Stomach (tissue), 19 donors: ENCODE data around the gene GTF2I. TPM values are rescaled to one million over a fixed set of nuclear protein-coding genes. Genes with fewer than 3 reads are reported as not detected.
A peak's percentile ranks its signal among the peaks of the same experiment; 100 is the strongest.

Experiments
- DNase-seq, 2 donors: peaks; one replicate each; pipeline versions ENCODE4 v3.0.0 to v3.0.0-alpha.2; 2013 to 2019
- H3K27ac ChIP-seq, 5 donors: fragments of 200-600 bp in 4 of 5; sonication (generic) in 4 of 5; one replicate each; pipeline ENCODE4 v1.5.1; 2013 to 2019; ENCODE audit warnings: mild to moderate bottlenecking in 1 of 5, moderate library complexity in 1 of 5
- H3K27me3 ChIP-seq, 3 donors: fragments of 200-600 bp; sonication (generic); one replicate each; pipeline ENCODE4 v1.5.1; 2017 to 2019; ENCODE audit warnings: mixed run types in 1 of 3
- H3K36me3 ChIP-seq, 4 donors: fragments of 200-600 bp; sonication (generic); 1 replicate in 3 of 4; 2 replicates in 1 of 4; pipeline ENCODE4 v1.5.1; 2016 to 2019
- H3K4me1 ChIP-seq, 4 donors: fragments of 200-600 bp; sonication (generic); one replicate each; pipeline ENCODE4 v1.5.1; 2016 to 2019
- H3K4me3 ChIP-seq, 4 donors: fragments of 200-600 bp; sonication (generic) in 3 of 4; one replicate each; pipeline ENCODE4 v1.5.1; 2016 to 2019; ENCODE audit warnings: mild to moderate bottlenecking in 1 of 4
- H3K9me3 ChIP-seq, 4 donors: fragments of 200-600 bp; sonication (generic); one replicate each; pipeline ENCODE4 v1.5.1; 2016 to 2019
- CTCF ChIP-seq, 7 experiments: fragments of 450-650 bp in 4 of 7; fragments of 200-600 bp in 3 of 7; sonication (generic) in 3 of 7; IDR thresholded peaks; one replicate each; pipeline ENCODE4 v1.5.1; 2016 to 2019; ENCODE audit warnings: antibody characterized with exemption in 7 of 7, control low read depth in 2 of 7, mild to moderate bottlenecking in 1 of 7
- EP300 ChIP-seq: sonication (generic); formaldehyde crosslinking; IDR thresholded peaks from one replicate; pipeline ENCODE4 v1.6.1; 2017; ENCODE audit warnings: antibody characterized with exemption
- POLR2A ChIP-seq, 4 donors: fragments of 450-650 bp; IDR thresholded peaks; one replicate each; pipeline ENCODE4 v1.6.1; 2016; ENCODE audit warnings: antibody characterized with exemption in 4 of 4, control low read depth in 2 of 4, mild to moderate bottlenecking in 1 of 4, moderate library complexity in 1 of 4
- POLR2AphosphoS5 ChIP-seq, 3 donors: sonication (generic); formaldehyde crosslinking; IDR thresholded peaks; one replicate each; pipeline ENCODE4 v1.6.1; 2016; ENCODE audit warnings: antibody characterized with exemption in 3 of 3
- WGBS, 5 donors: extraction: QIAGEN DNeasy Blood & Tissue Kit in 3 of 5; methylation state at CpG; one replicate each; pipeline versions ENCODE4 v1.1.5 to v1.1.7; 2013 to 2018; 5-methylcytosine and 5-hydroxymethylcytosine counted together
- intact Hi-C: fragments of 100-400 bp; cut with DNase I; formaldehyde crosslinking; loops from one replicate; pipeline ENCODE4 v1.15.1; 2023; ENCODE audit warnings: low total_unique reads
- long read RNA-seq, 10 donors: transcript quantifications; one replicate each; lab custom pipeline, GENCODE V29; 2026
- polyA plus RNA-seq, 3 donors: library from polyadenylated mRNA; stranded (reverse); fragments of 200-250 nt; gene quantifications; one replicate each; pipeline ENCODE4 v1.2.3, GENCODE V29; 2013
- total RNA-seq, 5 donors: library from RNA; depleted of rRNA; stranded (reverse); fragments of >200 nt; gene quantifications; one replicate each; pipeline versions ENCODE4 v1.1.0 to v1.2.3, GENCODE V29; 2014 to 2016
- donor health status: healthy with polysubstance abuse.
- donor health status: Bipolar disorder and iron deficiency.
- donor health status: healthy.

GTF2I gene
- 100 to 1,000 TPM; 109 to 340 (median 207) TPM for total RNA-seq
- 10 to 100 TPM; 15.9 to 35.6 (median 24.2) TPM for polyA plus RNA-seq
- long read RNA-seq, donor 1, full-length matches to known transcripts, result 7 of 18 reads
- long read RNA-seq, donor 1, partial matches to known transcripts, result 11 of 18 reads
- long read RNA-seq, donor 1, other reads (novel, unspliced or antisense), result 0 of 18 reads
- long read RNA-seq, donor 2, full-length matches to known transcripts, result 7 of 12 reads
- long read RNA-seq, donor 2, partial matches to known transcripts, result 5 of 12 reads
- long read RNA-seq, donor 2, other reads (novel, unspliced or antisense), result 0 of 12 reads
- long read RNA-seq, donor 3, full-length matches to known transcripts, result 7 of 7 reads
- long read RNA-seq, donor 3, partial matches to known transcripts, result 0 of 7 reads
- long read RNA-seq, donor 3, other reads (novel, unspliced or antisense), result 0 of 7 reads
- long read RNA-seq, donor 4, partial matches to known transcripts, result 0 of 1 reads
- long read RNA-seq, donor 4, other reads (novel, unspliced or antisense), result 0 of 1 reads
- long read RNA-seq, donor 5, full-length matches to known transcripts, result 13 of 37 reads
- long read RNA-seq, donor 5, partial matches to known transcripts, result 24 of 37 reads
- long read RNA-seq, donor 5, other reads (novel, unspliced or antisense), result 0 of 37 reads
- long read RNA-seq, donor 6, full-length matches to known transcripts, result 33 of 62 reads
- long read RNA-seq, donor 6, partial matches to known transcripts, result 29 of 62 reads
- long read RNA-seq, donor 6, other reads (novel, unspliced or antisense), result 0 of 62 reads
- long read RNA-seq, donor 7, full-length matches to known transcripts, result 9 of 17 reads
- long read RNA-seq, donor 7, partial matches to known transcripts, result 8 of 17 reads
- long read RNA-seq, donor 7, other reads (novel, unspliced or antisense), result 0 of 17 reads
- long read RNA-seq, donor 8, full-length matches to known transcripts, result 16 of 27 reads
- long read RNA-seq, donor 8, partial matches to known transcripts, result 11 of 27 reads
- long read RNA-seq, donor 8, other reads (novel, unspliced or antisense), result 0 of 27 reads
- long read RNA-seq, donor 9, partial matches to known transcripts, result 11 of 18 reads
- long read RNA-seq, donor 9, other reads (novel, unspliced or antisense), result 0 of 18 reads
- long read RNA-seq, donor 10, full-length matches to known transcripts, result 6 of 6 reads
- long read RNA-seq, donor 10, partial matches to known transcripts, result 0 of 6 reads
- long read RNA-seq, donor 10, other reads (novel, unspliced or antisense), result 0 of 6 reads

- 0 to 1% (median 1%) methylated on average over 15 to 56 of the region's 56 CpGs for WGBS, 5 donors
- Histone ChIP-seq H3K27ac (peak within 1 kb of the TSS; percentile 98 to 100 (median 100)), H3K9me3 (no peaks in the 10 kb centered on the region), H3K27me3 (no peaks in the 10 kb centered on the region), H3K4me3 (peak within 1 kb of the TSS; percentile 86 to 100 (median 99)), H3K4me1 (peaks cover 44 to 65% (median 51%) of the 10 kb centered on the region in 4 donors), H3K36me3 (no peaks in the 10 kb centered on the region)
- DNase-seq, result peak in 1 of 2 donors; percentile 34
- TF ChIP-seq CTCF (IDR thresholded peaks at IDR 0.05), result no peak
- TF ChIP-seq EP300, result no peak
- no peak for TF ChIP-seq POLR2AphosphoS5 (IDR thresholded peaks at IDR 0.05)
- TF ChIP-seq POLR2A (IDR thresholded peaks at IDR 0.05), result no peak
- intact Hi-C loops, result no loop called here
Measured at GRCh38 chr7:74657692-74658177, at the start of gene GTF2I. GTF2I (plus strand) TSS chr7:74657718; CDS start chr7:74689129, 31,411 bp downstream.

- H3K36me3 ChIP-seq, result no peaks in the 10 kb centered on the region
- intact Hi-C loops, result no loop called here
- TF ChIP-seq EP300, result no peak
- TF ChIP-seq CTCF (IDR thresholded peaks at IDR 0.05), result no peak
- TF ChIP-seq POLR2A (IDR thresholded peaks at IDR 0.05), result no peak
- TF ChIP-seq POLR2AphosphoS5 (IDR thresholded peaks at IDR 0.05), result no peak
- 56 to 65% (median 57%) methylated on average over 11 of the region's 11 CpGs for whole genome bisulfite sequencing, 5 donors
- no peak overlapping the region for H3K4me3 ChIP-seq
- peaks cover 0 to 28% (median 16%) of the 10 kb centered on the region in 4 donors for H3K4me1 ChIP-seq
- peak in 1 of 2 donors; percentile 53 for DNase-seq
- peak overlapping the region in 3 of 5 donors; percentile 44 to 80 (median 71) for H3K27ac ChIP-seq
- no peaks in the 10 kb centered on the region for H3K9me3 ChIP-seq
- H3K27me3 ChIP-seq, result no peaks in the 10 kb centered on the region
Measured at GRCh38 chr7:74612015-74612829, 45.3 kb upstream of the GTF2I start.

GRCh38 chr7:74615933-74616780 lies 41.4 kb upstream of the GTF2I start:
- Histone ChIP-seq H3K4me1 (peaks cover 0 to 24% (median 11%) of the 10 kb centered on the region in 4 donors), H3K9me3 (no peaks in the 10 kb centered on the region), H3K27ac (no peak overlapping the region), H3K4me3 (no peak overlapping the region), H3K27me3 (no peaks in the 10 kb centered on the region), H3K36me3 (no peaks in the 10 kb centered on the region)
- DNase-seq, result no peak
- no peak for TF ChIP-seq POLR2AphosphoS5 (IDR thresholded peaks at IDR 0.05)
- no peak for TF ChIP-seq CTCF (IDR thresholded peaks at IDR 0.05)
- no peak for TF ChIP-seq POLR2A (IDR thresholded peaks at IDR 0.05)
- no peak for TF ChIP-seq EP300
- 87 to 90% (median 88%) methylated on average over 13 of the region's 13 CpGs for WGBS, 5 donors
- intact Hi-C loops, result no loop called here
